Stimulated activated CD8-positive, alpha-beta memory T cell treated with anti-CD3 and anti-CD28 coated beads, Interleukin-15, amount 100 ng/mL, for 1 hour (primary cell): ENCODE data around the gene VIT.
A peak's percentile ranks its signal among the peaks of the same experiment; 100 is the strongest.

Source experiments
- DNase-seq: peaks from one replicate; pipeline ENCODE4 v3.0.0-alpha.2; 2020; ENCODE audit warnings: low read depth

Gene VIT

GRCh38 chr2:36770542-36771287 lies 74.2 kb downstream of the VIT start:
- DNase-seq: no peak

GRCh38 chr2:36771671-36772070 lies 75.2 kb downstream of the VIT start:
- no peak for DNase-seq

GRCh38 chr2:36773947-36774346 lies 77.4 kb downstream of the VIT start:
- DNase-seq: no peak

- DNase-seq: no peak
These were observed 78.8 kb downstream of the VIT start for GRCh38 chr2:36775261-36775660.

GRCh38 chr2:36775806-36776205 lies 79.3 kb downstream of the VIT start:
- no peak for DNase-seq

GRCh38 chr2:36777272-36777671 lies 80.8 kb downstream of the VIT start:
- no peak for DNase-seq

- no peak for DNase-seq
These were observed 81.3 kb downstream of the VIT start for GRCh38 chr2:36777788-36778187.

- DNase-seq: no peak
These were observed 83.0 kb downstream of the VIT start for GRCh38 chr2:36779462-36779861.

- no peak for DNase-seq
These were observed 83.8 kb downstream of the VIT start for GRCh38 chr2:36780231-36780839.

GRCh38 chr2:36781907-36782720 lies 85.6 kb downstream of the VIT start:
- DNase-seq: no peak

GRCh38 chr2:36783246-36783645 lies 86.7 kb downstream of the VIT start:
- no peak for DNase-seq

GRCh38 chr2:36785179-36785795 lies 88.8 kb downstream of the VIT start:
- DNase-seq: peak; percentile 30

- DNase-seq: no peak
These were observed 92.8 kb downstream of the VIT start for GRCh38 chr2:36789181-36789804.

- DNase-seq: no peak
These were observed 96.4 kb downstream of the VIT start for GRCh38 chr2:36792951-36793350.

- DNase-seq: no peak
These were observed 101.0 kb downstream of the VIT start for GRCh38 chr2:36797324-36798070.

GRCh38 chr2:36798724-36799123 lies 102.2 kb downstream of the VIT start:
- DNase-seq: no peak

- DNase-seq: peak; percentile 14
These were observed 103.9 kb downstream of the VIT start for GRCh38 chr2:36800381-36800780.

- DNase-seq: no peak
These were observed 104.6 kb downstream of the VIT start for GRCh38 chr2:36801088-36801487.

GRCh38 chr2:36802952-36803351 lies 106.4 kb downstream of the VIT start:
- DNase-seq: no peak

- no peak for DNase-seq
These were observed 109.2 kb downstream of the VIT start for GRCh38 chr2:36805635-36806224.
